Ovary (tissue), 9 donors: Measurements from ENCODE around the gene SAFB2. TPM values are rescaled to one million over a fixed set of nuclear protein-coding genes. Genes with fewer than 3 reads are reported as not detected.

Experiments used
- DNase-seq, 5 donors: peaks; one replicate each; pipeline ENCODE4 v3.0.0-alpha.2; 2019 to 2020
- H3K27ac ChIP-seq, 2 donors: fragments of 200-600 bp; one replicate each; pipeline versions ENCODE4 v1.5.1 to v1.8.0; 2019 to 2022
- H3K27me3 ChIP-seq: fragments of 200-600 bp; one replicate; pipeline ENCODE4 v1.8.0; 2022
- H3K36me3 ChIP-seq: fragments of 200-600 bp; sonication (generic); one replicate; pipeline ENCODE4 v1.5.1; 2019
- H3K4me1 ChIP-seq: one replicate; pipeline ENCODE4 v1.8.1; 2013; ENCODE audit warnings: mild to moderate bottlenecking, moderate library complexity; ENCODE audit not compliant: insufficient read depth
- H3K4me3 ChIP-seq: fragments of 200-600 bp; sonication (generic); one replicate; pipeline ENCODE4 v1.5.1; 2017
- H3K9me3 ChIP-seq, 2 donors: fragments of 200-600 bp in 1 of 2; sonication (generic) in 1 of 2; one replicate each; pipeline versions ENCODE4 v1.5.1 to v1.8.1; 2013 to 2019; ENCODE audit warnings: mild to moderate bottlenecking in 1 of 2, moderate library complexity in 1 of 2
- CTCF ChIP-seq, 3 donors: fragments of 450-650 bp in 2 of 3; fragments of 200-600 bp in 1 of 3; IDR thresholded peaks; one replicate each; pipeline versions ENCODE4 v1.5.1 to v1.8.0; 2016 to 2022; ENCODE audit warnings: antibody characterized with exemption in 3 of 3, mild to moderate bottlenecking in 1 of 3
- EP300 ChIP-seq: sonication (generic); formaldehyde crosslinking; IDR thresholded peaks from one replicate; pipeline ENCODE4 v1.6.1; 2017; ENCODE audit warnings: antibody characterized with exemption
- POLR2A ChIP-seq: fragments of 450-650 bp; IDR thresholded peaks from one replicate; pipeline ENCODE4 v1.6.1; 2017; ENCODE audit warnings: antibody characterized with exemption, mild to moderate bottlenecking, moderate library complexity
- WGBS, 3 donors: extraction: QIAGEN DNeasy Blood & Tissue Kit in 1 of 3; methylation state at CpG; one replicate each; pipeline versions ENCODE4 v1.1.5 to v1.1.7; 2013 to 2017; 5-methylcytosine and 5-hydroxymethylcytosine counted together
- intact Hi-C, 4 donors: fragments of 100-400 bp; cut with DNase I; formaldehyde crosslinking; loops; one replicate each; pipeline versions ENCODE4 v1.11.0 to v1.15.1; 2022 to 2023
- polyA plus RNA-seq, 2 donors: library from polyadenylated mRNA; stranded (reverse); fragments of 200-250 nt in 1 of 2; fragments of 350-450 nt in 1 of 2; fragmentation: Illumina TruSeq in 1 of 2; extraction: RNeasy Lipid Tissue Mini Kit (QIAGEN cat#74804) in 1 of 2; gene quantifications; one replicate each; pipeline ENCODE4 v1.2.3, GENCODE V29; 2013 to 2014
- total RNA-seq, 7 donors: library from RNA; depleted of rRNA in 2 of 7; stranded (reverse); fragments of >200 nt in 2 of 7; fragmentation: NEBNext Ultra II Directional in 3 of 7; extraction: Animal tissue kit (Norgen Biotek cat#: 25700) in 3 of 7; gene quantifications; one replicate each; pipeline versions ENCODE4 v1.1.0 to v1.2.4, GENCODE V29; 2016 to 2023
- donor health status: DM: no; HTN: no; CAD: no; lungs with moderate emphysema.
- donor health status: DM: no; HTN: no; CAD: no.
- donor health status: Bipolar disorder and iron deficiency.
- donor health status: DM: yes; HTN: yes; CAD: no.
- donor health status: DM: no; HTN: no; CAD: no.
- donor health status: DM: yes; HTN: yes; CAD: no.

Gene SAFB2
- total and polyA plus RNA-seq, 9 donors = 51.3 to 173 (median 107) TPM

DNA sequence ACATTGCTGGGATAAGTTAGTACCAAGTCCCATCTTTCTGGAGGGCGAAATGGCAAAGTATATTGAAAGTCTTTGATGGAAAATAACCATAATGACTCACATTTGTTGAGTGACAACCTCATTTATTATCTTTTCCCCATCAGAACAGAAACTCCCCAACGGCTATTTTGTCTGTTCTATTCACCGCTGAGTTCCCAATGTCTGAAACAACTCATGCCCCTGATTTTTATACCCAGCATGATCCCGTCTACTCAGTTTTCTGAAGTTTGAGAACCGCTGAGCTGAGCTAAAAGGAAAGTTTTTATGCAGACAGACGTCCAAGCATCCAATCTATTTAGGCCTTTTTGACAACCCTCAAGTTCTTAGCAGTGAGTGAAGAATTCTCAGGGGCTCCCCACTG is 47.0 kb downstream of the SAFB2 start:
- Histone ChIP-seq H3K4me1 (peaks cover 1% of the 10 kb centered on the region), H3K27ac (no peak overlapping the region), H3K4me3 (no peak overlapping the region), H3K36me3 (no peaks in the 10 kb centered on the region), H3K27me3 (no peaks in the 10 kb centered on the region), H3K9me3 (no peaks in the 10 kb centered on the region)
- intact Hi-C loops = no loop called here
- TF ChIP-seq CTCF (IDR thresholded peaks at IDR 0.05) (no peak), POLR2A (no peak), EP300 (no peak)
- DNase-seq = no peak
- 86 to 91% (median 88%) methylated on average over 6 of the region's 6 CpGs for WGBS, 3 donors

DNA sequence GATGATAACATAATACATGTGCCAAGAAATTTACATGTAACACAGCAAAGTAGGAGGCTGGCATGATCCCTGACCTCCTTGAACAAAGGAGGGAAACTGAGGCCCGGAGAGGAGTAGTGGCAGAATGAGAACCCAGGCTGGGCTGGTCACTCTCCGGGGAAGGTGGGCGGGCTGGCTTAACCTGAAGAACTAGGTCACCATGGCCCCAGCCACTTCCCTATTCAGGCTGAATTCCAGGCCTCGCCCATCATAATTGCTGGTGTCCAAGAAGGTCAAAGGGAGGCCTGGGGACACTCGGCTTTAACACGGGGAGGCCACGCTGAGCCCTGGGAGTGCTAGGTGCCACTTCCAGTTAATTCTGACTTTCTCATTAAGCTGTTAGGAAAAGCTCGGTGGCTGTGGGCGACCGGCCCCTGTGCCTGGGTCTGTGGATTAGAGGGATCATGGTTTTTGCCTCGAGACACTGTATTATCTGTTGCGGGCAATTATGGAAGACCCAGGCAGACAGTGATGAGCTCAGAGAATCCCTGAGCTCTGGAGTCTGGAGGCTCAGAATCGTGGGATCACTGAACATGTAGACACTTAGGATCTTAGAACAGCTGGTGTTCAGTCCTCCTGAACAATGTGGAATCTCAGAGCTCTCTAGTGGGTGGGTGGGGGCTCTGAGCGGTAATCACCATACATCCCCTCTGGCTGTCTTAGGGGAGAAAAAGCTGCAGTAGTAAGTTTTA is 49.9 kb downstream of the SAFB2 start:
- WGBS, 3 donors = 72 to 79% (median 76%) methylated on average over 14 of the region's 14 CpGs

GRCh38 chr19:5571777-5572176 is 50.8 kb downstream of the SAFB2 start:
- Histone ChIP-seq H3K27me3 (no peaks in the 10 kb centered on the region), H3K4me3 (no peak overlapping the region), H3K9me3 (no peaks in the 10 kb centered on the region), H3K27ac (no peak overlapping the region), H3K36me3 (no peaks in the 10 kb centered on the region), H3K4me1 (no peaks in the 10 kb centered on the region)
- TF ChIP-seq POLR2A (no peak), EP300 (no peak), CTCF (IDR thresholded peaks at IDR 0.05) (no peak)
- no peak for DNase-seq
- 94 to 96% (median 95%) methylated on average over 3 of the region's 3 CpGs for WGBS, 3 donors
- intact Hi-C loops = no loop called here

More for the DNA sequence above, 49.9 kb downstream of the SAFB2 start:
- Histone ChIP-seq H3K4me1 (no peaks in the 10 kb centered on the region), H3K4me3 (no peak overlapping the region), H3K36me3 (no peaks in the 10 kb centered on the region), H3K27ac (no peak overlapping the region), H3K27me3 (no peaks in the 10 kb centered on the region), H3K9me3 (no peaks in the 10 kb centered on the region)
- DNase-seq = no peak
- no peak for TF ChIP-seq CTCF (IDR thresholded peaks at IDR 0.05)
- no peak for TF ChIP-seq EP300
- no peak for TF ChIP-seq POLR2A
- intact Hi-C loops = no loop called here

DNA sequence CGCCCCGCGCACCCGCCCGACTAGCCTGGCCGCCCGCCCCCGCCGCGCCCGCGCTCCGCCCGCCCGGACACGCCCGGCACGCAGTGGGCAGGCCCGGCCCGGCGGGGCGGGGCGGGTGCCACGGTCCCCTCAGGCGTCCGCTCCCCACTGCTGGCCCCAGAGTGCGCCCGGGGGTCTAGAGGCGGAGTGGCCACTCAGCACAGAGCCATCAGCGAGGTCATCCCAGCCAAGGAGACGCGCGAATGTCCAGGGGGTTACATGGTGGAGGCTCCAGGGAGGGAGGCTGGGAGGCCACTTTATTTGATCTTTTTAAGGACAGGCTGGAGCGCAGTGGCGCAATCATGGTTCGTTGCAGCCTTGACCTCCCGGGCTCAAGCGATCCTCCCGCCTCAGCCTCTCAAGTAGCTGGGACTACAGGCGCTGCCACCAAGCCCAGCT is 54.6 kb downstream of the SAFB2 start:
- no peak for DNase-seq
- no peaks in the 10 kb centered on the region for H3K4me1 ChIP-seq
- no peak overlapping the region for H3K4me3 ChIP-seq
- no peaks in the 10 kb centered on the region for H3K9me3 ChIP-seq
- WGBS, 3 donors = 11 to 46% (median 39%) methylated on average over 11 to 40 of the region's 40 CpGs
- intact Hi-C loops = no loop called here
- TF ChIP-seq CTCF (IDR thresholded peaks at IDR 0.05) (no peak), EP300 (no peak), POLR2A (no peak)
- H3K27ac ChIP-seq = no peak overlapping the region
- H3K27me3 ChIP-seq = no peaks in the 10 kb centered on the region
- H3K36me3 ChIP-seq = no peaks in the 10 kb centered on the region
